MM.1S (cell line): ENCODE measurements around the gene BCDIN3D.

Source experiments
- EZH2 ChIP-seq: fragments of 300-600 bp; sonication (generic); optimal IDR thresholded peaks from 2 replicates; pipeline ENCODE3; 2017; ENCODE audit warnings: low read depth, mild to moderate bottlenecking, antibody characterized with exemption, low read length, mixed read lengths
- EZH2phosphoT487 ChIP-seq: fragments of 300-600 bp; sonication (generic); IDR thresholded peaks from 2 replicates; pipeline ENCODE4 v1.6.1; 2018; ENCODE audit warnings: antibody characterized with exemption, low read length
- TF ChIP-seq, protein P1 (sequence below): fragments of 300-600 bp; sonication (generic); IDR thresholded peaks from 2 replicates; pipeline ENCODE4 v1.5.1; 2016; ENCODE audit warnings: antibody characterized with exemption, low read length, mixed read lengths

DNA sequence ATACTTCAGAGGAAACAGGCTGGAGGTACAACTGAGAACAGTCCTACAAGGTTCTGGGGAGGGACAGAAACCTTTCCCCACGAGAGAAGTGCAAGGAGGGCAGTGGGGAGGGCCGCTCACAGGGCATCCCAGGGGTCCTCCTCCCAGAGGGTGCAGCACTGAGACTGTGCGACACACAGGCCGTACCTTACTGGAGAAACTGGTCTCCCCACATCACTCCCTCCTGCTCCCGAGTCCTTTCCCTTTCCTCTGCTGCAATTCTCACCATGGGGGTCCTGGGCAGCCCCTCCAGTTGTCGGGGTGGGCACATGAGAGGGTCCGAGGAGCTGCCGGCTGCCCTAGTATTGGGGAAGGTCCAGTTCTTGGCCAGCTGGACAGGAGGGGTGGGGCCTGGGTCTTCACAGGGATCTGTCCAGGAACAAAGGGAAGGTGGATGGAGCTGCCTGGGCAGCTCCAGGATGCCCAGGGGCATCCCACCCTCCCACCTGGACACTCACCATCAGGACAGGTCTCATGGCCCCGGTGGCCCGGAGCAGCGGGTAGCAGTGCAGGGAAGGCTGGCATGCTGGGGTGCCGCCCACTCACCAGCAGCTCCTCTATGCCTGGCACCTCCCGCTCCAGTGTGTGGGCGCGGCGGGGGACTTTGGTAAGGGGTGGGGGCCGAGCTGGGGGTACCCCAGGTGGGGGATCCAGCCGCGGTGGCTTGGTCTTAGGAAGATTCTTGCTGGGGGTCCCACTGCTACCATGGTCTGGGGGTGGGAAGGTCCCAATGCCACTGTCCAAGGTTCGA lies 50.5 kb downstream of the BCDIN3D start:
- TF ChIP-seq, protein P1, sequence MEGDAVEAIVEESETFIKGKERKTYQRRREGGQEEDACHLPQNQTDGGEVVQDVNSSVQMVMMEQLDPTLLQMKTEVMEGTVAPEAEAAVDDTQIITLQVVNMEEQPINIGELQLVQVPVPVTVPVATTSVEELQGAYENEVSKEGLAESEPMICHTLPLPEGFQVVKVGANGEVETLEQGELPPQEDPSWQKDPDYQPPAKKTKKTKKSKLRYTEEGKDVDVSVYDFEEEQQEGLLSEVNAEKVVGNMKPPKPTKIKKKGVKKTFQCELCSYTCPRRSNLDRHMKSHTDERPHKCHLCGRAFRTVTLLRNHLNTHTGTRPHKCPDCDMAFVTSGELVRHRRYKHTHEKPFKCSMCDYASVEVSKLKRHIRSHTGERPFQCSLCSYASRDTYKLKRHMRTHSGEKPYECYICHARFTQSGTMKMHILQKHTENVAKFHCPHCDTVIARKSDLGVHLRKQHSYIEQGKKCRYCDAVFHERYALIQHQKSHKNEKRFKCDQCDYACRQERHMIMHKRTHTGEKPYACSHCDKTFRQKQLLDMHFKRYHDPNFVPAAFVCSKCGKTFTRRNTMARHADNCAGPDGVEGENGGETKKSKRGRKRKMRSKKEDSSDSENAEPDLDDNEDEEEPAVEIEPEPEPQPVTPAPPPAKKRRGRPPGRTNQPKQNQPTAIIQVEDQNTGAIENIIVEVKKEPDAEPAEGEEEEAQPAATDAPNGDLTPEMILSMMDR = no peak
- no peak for TF ChIP-seq EZH2
- no peak for TF ChIP-seq EZH2phosphoT487
